Activated B cell treated with CpG ODN at 0.5 μM for 24 hours (primary cell): Measurements from ENCODE around the gene TUT1. TPM values are rescaled to one million over a fixed set of nuclear protein-coding genes. Genes with fewer than 3 reads are reported as not detected.

Experiments used
- ATAC-seq: fragments of 200-7000 bp; cut with Tn5 transposase; one replicate; pipeline ENCODE4 v1.10.0; 2021; ENCODE audit warnings: low read depth, mild to moderate bottlenecking, moderate library complexity
- CTCF ChIA-PET: fragments of 350-600 bp; sonication (Branson Sonifier 250); formaldehyde crosslinking; loops from one replicate; lab custom pipeline; 2021; ENCODE audit warnings: antibody characterized with exemption; lab: Charles Lee
- POLR2A ChIA-PET: fragments of 350-600 bp; sonication (Branson Sonifier 250); formaldehyde crosslinking; loops from one replicate; lab custom pipeline; 2021; ENCODE audit warnings: antibody characterized with exemption; lab: Charles Lee
- DNase-seq: peaks from one replicate; pipeline ENCODE4 v3.0.0; 2022
- H3K27ac Mint-ChIP-seq: one replicate; pipeline ENCODE4 v1.8.0; 2020; ENCODE audit warnings: mixed read lengths
- H3K27me3 Mint-ChIP-seq: one replicate; pipeline ENCODE4 v1.8.0; 2021; ENCODE audit warnings: mixed read lengths
- H3K36me3 Mint-ChIP-seq: one replicate; pipeline ENCODE4 v1.8.0; 2021; ENCODE audit warnings: low read depth, mixed read lengths
- H3K4me1 Mint-ChIP-seq: one replicate; pipeline ENCODE4 v1.8.0; 2021; ENCODE audit warnings: mixed read lengths
- H3K4me3 Mint-ChIP-seq: one replicate; pipeline ENCODE4 v1.8.0; 2020; ENCODE audit warnings: mild to moderate bottlenecking, mixed read lengths
- H3K9me3 Mint-ChIP-seq: one replicate; pipeline ENCODE4 v1.8.0; 2020; ENCODE audit warnings: mixed read lengths
- CTCF ChIP-seq: fragments of 200-600 bp; IDR thresholded peaks from one replicate; pipeline ENCODE4 v1.8.0; 2022; ENCODE audit warnings: antibody characterized with exemption, mild to moderate bottlenecking
- intact Hi-C: fragments of 100-400 bp; cut with micrococcal nuclease; formaldehyde crosslinking; loops from one replicate; pipeline ENCODE4 v1.15.1; 2024
- total RNA-seq: library from RNA; stranded (reverse); gene quantifications from 2 replicates; pipeline ENCODE4 v1.2.3, GENCODE V29; 2022

Gene TUT1
- total RNA-seq, 1 donor from 2014 or later: 30.9 TPM

GRCh38 chr11:62610403-62610802 is 19.1 kb upstream of the TUT1 start:
- Mint-ChIP-seq H3K27me3 (no peaks in the 10 kb centered on the region), H3K4me3 (peak overlapping the region; percentile 93), H3K4me1 (peaks cover 31% of the 10 kb centered on the region), H3K9me3 (no peaks in the 10 kb centered on the region), H3K27ac (peak overlapping the region; percentile 46), H3K36me3 (peaks cover 54% of the 10 kb centered on the region)
- no peak for TF ChIP-seq CTCF
- POLR2A ChIA-PET: interaction anchor here (0.5 to 5.8 kb wide), 11 partner anchors 7 to 208 kb away, joined by 3 to 63 read pairs (median 5); partner anchors contain the start of genes B3GAT3, C11orf98, CSKMT and EEF1G
- CTCF ChIA-PET: interaction anchor here (2.2 kb wide), 1 partner anchor 186 kb away, joined by 6 read pairs; no protein-coding TSS in a partner anchor
- intact Hi-C loops: loop anchor here (5.0 kb wide), 1 partner anchor 232 kb away; no protein-coding TSS in a partner anchor
- no peak for DNase-seq
- ATAC-seq: no peak

- no peak for ATAC-seq
- Mint-ChIP-seq H3K4me3 (no peak overlapping the region), H3K27me3 (no peaks in the 10 kb centered on the region), H3K4me1 (peaks cover 31% of the 10 kb centered on the region), H3K27ac (no peak overlapping the region), H3K36me3 (peaks cover 55% of the 10 kb centered on the region), H3K9me3 (no peaks in the 10 kb centered on the region)
- ChIA-PET CTCF (interaction anchor here (1.1 to 1.3 kb wide), 2 partner anchors 17 to 184 kb away, joined by 3 to 4 read pairs; partner anchors contain the start of gene TUT1), POLR2A (interaction anchor here (0.9 to 5.5 kb wide), 5 partner anchors 9 to 44 kb away, joined by 3 to 63 read pairs (median 5); partner anchors contain the start of genes B3GAT3, INTS5 and TUT1)
- intact Hi-C loops: no loop called here
- no peak for TF ChIP-seq CTCF
- DNase-seq: no peak
Observed at GRCh38 chr11:62608776-62609175, 17.5 kb upstream of the TUT1 start.

GRCh38 chr11:62607714-62608113 is 16.4 kb upstream of the TUT1 start:
- TF ChIP-seq CTCF: no peak
- peaks cover 36% of the 10 kb centered on the region for H3K4me1 Mint-ChIP-seq
- intact Hi-C loops: no loop called here
- H3K27ac Mint-ChIP-seq: peak overlapping the region; percentile 41
- peaks cover 61% of the 10 kb centered on the region for H3K36me3 Mint-ChIP-seq
- CTCF ChIA-PET: no interaction called here
- no peak overlapping the region for H3K4me3 Mint-ChIP-seq
- H3K27me3 Mint-ChIP-seq: no peaks in the 10 kb centered on the region
- DNase-seq (no peak), ATAC-seq (no peak)
- POLR2A ChIA-PET: interaction anchor here (0.5 to 1.8 kb wide), 7 partner anchors 8 to 234 kb away, joined by 3 to 5 read pairs (median 3); partner anchors contain the start of genes C11orf98, CSKMT, INTS5 and TUT1
- no peaks in the 10 kb centered on the region for H3K9me3 Mint-ChIP-seq

- Mint-ChIP-seq H3K27me3 (no peaks in the 10 kb centered on the region), H3K36me3 (peaks cover 59% of the 10 kb centered on the region), H3K4me3 (no peak overlapping the region), H3K27ac (no peak overlapping the region), H3K9me3 (no peaks in the 10 kb centered on the region), H3K4me1 (peaks cover 31% of the 10 kb centered on the region)
- DNase-seq: no peak
- intact Hi-C loops: no loop called here
- ChIA-PET POLR2A (interaction anchor here (0.7 to 8.2 kb wide), 2 partner anchors 14 to 1249 kb away, joined by 3 to 246 read pairs; partner anchors contain the start of gene TUT1), CTCF (interaction anchor here (1.4 kb wide), 1 partner anchor 16 kb away, joined by 3 read pairs; the partner anchor contains the start of gene B3GAT3)
- ATAC-seq: no peak
- TF ChIP-seq CTCF: no peak
Observed at GRCh38 chr11:62605902-62606301, 14.6 kb upstream of the TUT1 start.

GRCh38 chr11:62605467-62605866 is 14.1 kb upstream of the TUT1 start:
- ATAC-seq: no peak
- H3K9me3 Mint-ChIP-seq: no peaks in the 10 kb centered on the region
- no peak overlapping the region for H3K4me3 Mint-ChIP-seq
- H3K36me3 Mint-ChIP-seq: peaks cover 60% of the 10 kb centered on the region
- H3K27me3 Mint-ChIP-seq: no peaks in the 10 kb centered on the region
- CTCF ChIA-PET: interaction anchor here (1.4 kb wide), 1 partner anchor 17 kb away, joined by 3 read pairs; the partner anchor contains the start of gene B3GAT3
- no peak overlapping the region for H3K27ac Mint-ChIP-seq
- TF ChIP-seq CTCF: no peak
- intact Hi-C loops: no loop called here
- peaks cover 30% of the 10 kb centered on the region for H3K4me1 Mint-ChIP-seq
- POLR2A ChIA-PET: interaction anchor here (0.6 to 8.2 kb wide), 3 partner anchors 13 to 89 kb away, joined by 4 to 246 read pairs (median 5); partner anchors contain the start of gene TUT1
- DNase-seq: no peak
